Colonic mucosa (tissue), 4 donors: Measurements from ENCODE around the gene TEX14. TPM values are rescaled to one million over a fixed set of nuclear protein-coding genes. Genes with fewer than 3 reads are reported as not detected.

Experiments
- DNase-seq: peaks from one replicate; pipeline ENCODE4 v3.0.0-alpha.2; 2020
- H3K27ac ChIP-seq: fragments of 200-600 bp; one replicate; pipeline ENCODE4 v1.8.0; 2021
- H3K27me3 ChIP-seq: fragments of 200-600 bp; one replicate; pipeline ENCODE4 v1.8.0; 2021
- H3K36me3 ChIP-seq: fragments of 200-600 bp; one replicate; pipeline ENCODE4 v1.8.0; 2021
- H3K4me1 ChIP-seq: fragments of 200-600 bp; one replicate; pipeline ENCODE4 v1.8.0; 2021; ENCODE audit warnings: mild to moderate bottlenecking
- H3K4me3 ChIP-seq: fragments of 200-600 bp; one replicate; pipeline ENCODE4 v1.8.0; 2021
- H3K9ac ChIP-seq, 2 donors: one replicate each; pipeline ENCODE4 v1.7.0; 2013; ENCODE audit warnings: control low read depth in 2 of 2, low read depth in 2 of 2, low read length in 2 of 2
- H3K9me3 ChIP-seq: fragments of 200-600 bp; one replicate; pipeline ENCODE4 v1.8.0; 2021
- intact Hi-C: fragments of 100-400 bp; cut with DNase I; formaldehyde crosslinking; loops from one replicate; pipeline ENCODE4 v1.14.1; 2022
- total RNA-seq, 2 donors: library from RNA; stranded (reverse); fragmentation: NEBNext Ultra II Directional in 1 of 2; extraction: Animal tissue kit (Norgen Biotek cat#: 25700) in 1 of 2; gene quantifications; one replicate each; pipeline ENCODE4 v1.2.1, GENCODE V29; 2021
- TF ChIP-seq, protein P1 (sequence below): fragments of 200-600 bp; IDR thresholded peaks from one replicate; pipeline ENCODE4 v1.8.0; 2022; ENCODE audit warnings: antibody characterized with exemption, mild to moderate bottlenecking
- donor health status: healthy.
- donor health status: DM: no; HTN: no; CAD: no.
- donor health status: DM: no; HTN: no; CAD: no.

Gene TEX14
- total RNA-seq, 2 donors from 2014 or later: 0.10 TPM; not detected in 1

DNA sequence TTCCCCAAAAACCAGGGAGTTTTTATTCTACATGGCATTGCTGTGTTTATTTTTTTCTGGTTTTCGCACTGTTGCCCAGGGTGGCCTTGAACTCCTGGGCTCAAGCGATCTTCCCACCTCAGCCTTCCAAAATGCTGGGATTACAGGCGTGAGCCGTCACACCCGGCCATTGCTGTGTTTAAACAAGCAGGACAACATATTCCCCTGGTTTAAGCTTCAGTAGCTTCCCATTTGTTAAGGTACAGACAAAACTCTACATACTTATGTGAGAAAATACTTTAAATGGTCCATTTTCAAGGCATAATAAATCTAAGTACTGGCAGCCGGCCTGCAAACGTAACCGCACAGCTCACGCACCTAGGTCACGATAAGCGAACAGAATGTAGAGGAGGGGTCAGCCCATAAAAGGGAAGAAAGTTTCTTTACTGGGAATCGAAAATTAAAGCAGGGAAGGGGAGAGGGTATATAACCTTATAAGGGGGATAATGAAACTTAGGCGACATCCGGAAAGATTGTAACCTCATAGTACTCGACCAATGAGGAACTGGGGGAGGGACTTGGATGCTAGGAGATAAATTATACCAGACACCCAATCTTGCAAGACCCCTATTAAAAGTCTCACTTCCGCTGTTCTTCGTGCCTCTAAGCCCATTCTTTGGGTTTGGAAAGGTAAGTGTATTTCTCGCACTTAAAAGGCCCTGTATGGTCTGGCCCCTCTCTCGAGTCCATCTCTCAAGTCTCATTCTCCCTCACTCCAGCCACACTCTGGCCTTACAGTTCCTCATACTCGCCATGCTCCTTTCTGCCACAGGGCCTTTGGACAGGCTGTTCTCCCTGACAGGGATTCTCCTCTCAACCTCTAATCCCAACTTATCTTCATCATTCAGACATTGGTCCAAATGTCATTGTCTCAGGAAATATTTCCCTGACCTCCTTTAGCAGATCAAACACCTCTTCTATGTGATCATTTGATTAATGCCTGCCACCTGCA, 59.2 kb downstream of the TEX14 start:
- Histone ChIP-seq H3K36me3 (no peaks in the 10 kb centered on the region), H3K27ac (peak overlapping the region; percentile 65), H3K4me3 (peak overlapping the region; percentile 32), H3K9me3 (no peaks in the 10 kb centered on the region), H3K9ac (peak overlapping the region; percentile 43 to 61), H3K27me3 (no peaks in the 10 kb centered on the region), H3K4me1 (no peaks in the 10 kb centered on the region)
- DNase-seq: no peak
- TF ChIP-seq, protein P1, sequence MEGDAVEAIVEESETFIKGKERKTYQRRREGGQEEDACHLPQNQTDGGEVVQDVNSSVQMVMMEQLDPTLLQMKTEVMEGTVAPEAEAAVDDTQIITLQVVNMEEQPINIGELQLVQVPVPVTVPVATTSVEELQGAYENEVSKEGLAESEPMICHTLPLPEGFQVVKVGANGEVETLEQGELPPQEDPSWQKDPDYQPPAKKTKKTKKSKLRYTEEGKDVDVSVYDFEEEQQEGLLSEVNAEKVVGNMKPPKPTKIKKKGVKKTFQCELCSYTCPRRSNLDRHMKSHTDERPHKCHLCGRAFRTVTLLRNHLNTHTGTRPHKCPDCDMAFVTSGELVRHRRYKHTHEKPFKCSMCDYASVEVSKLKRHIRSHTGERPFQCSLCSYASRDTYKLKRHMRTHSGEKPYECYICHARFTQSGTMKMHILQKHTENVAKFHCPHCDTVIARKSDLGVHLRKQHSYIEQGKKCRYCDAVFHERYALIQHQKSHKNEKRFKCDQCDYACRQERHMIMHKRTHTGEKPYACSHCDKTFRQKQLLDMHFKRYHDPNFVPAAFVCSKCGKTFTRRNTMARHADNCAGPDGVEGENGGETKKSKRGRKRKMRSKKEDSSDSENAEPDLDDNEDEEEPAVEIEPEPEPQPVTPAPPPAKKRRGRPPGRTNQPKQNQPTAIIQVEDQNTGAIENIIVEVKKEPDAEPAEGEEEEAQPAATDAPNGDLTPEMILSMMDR: no peak
- intact Hi-C loops: loop anchor here (10.0 kb wide), 1 partner anchor 108 kb away; no protein-coding TSS in a partner anchor

DNA sequence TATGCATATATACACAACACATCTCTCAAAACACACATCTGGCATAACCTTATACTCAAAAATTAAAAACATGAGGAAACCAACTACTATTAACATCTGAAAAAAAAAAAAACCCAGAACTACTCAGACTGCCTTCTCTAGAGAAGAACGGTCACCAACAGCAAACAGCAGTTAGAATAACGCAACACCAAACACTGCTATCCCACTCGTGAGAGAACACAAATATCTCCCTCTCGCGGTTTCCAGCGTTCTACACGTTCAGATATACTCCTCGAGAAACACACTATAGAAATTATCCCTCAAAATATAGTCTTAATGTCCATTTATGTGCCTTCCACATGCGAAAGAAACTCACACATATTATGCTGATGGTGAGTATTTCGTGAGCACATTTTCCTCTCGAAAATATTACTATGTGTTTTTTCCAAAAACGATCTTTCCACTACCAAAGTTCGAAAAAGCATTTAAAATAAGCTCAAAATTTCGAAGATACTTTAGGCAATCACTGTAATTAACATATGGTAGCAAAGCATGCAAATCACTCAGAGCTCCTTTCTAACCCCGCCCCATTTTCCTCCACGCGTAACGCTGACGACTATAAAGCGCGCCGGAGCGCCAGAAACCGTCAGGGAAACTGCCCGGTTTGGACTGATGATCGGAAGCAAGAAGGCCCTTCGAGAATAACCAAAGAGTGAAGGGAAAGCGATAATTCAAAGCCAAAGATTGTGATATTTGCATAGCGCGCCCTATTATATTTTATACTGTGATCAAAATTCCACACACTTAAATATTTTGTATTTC, 60.1 kb downstream of the TEX14 start:
- TF ChIP-seq, protein P1: no peak
- Histone ChIP-seq H3K4me3 (peak overlapping the region; percentile 32), H3K9ac (peak overlapping the region; percentile 43 to 61), H3K4me1 (no peaks in the 10 kb centered on the region), H3K27ac (peak overlapping the region; percentile 65), H3K27me3 (no peaks in the 10 kb centered on the region), H3K9me3 (no peaks in the 10 kb centered on the region), H3K36me3 (no peaks in the 10 kb centered on the region)
- DNase-seq: peak; percentile 97
- intact Hi-C loops: loop anchor here (10.0 kb wide), 1 partner anchor 107 kb away; no protein-coding TSS in a partner anchor

DNA sequence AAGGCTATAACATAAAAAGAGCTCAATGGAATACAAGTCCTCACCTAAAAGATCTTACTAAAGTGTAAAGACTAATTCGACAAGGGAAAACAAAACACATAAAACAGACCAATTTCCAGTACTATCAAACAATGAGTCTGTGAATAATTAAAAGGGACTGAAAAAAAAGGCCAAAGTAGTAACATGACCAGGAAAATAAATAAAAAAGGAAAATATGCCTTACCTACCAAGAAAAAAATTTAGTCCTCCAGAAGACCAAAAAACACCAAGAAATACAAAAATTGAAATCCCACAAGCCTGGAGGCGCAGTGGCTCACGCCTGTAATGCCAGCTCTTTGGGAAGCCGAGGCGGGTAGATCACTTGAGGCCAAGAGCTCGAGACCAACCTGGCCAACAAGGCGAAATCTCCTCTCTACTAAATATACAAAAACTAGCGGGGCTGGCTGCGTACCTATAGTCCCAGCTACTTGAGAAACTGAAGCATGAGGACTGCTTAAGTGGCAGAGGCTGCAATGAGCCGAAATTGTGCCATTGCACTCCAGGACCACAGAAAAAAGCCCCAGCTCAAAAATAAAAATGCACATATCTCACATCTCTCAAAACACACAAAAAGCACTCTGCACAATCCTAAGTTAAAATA, 60.8 kb downstream of the TEX14 start:
- Histone ChIP-seq H3K9me3 (no peaks in the 10 kb centered on the region), H3K36me3 (no peaks in the 10 kb centered on the region), H3K4me3 (no peak overlapping the region), H3K4me1 (no peaks in the 10 kb centered on the region), H3K27ac (peak overlapping the region; percentile 65), H3K27me3 (no peaks in the 10 kb centered on the region), H3K9ac (peak overlapping the region in 1 of 2 donors; percentile 38)
- intact Hi-C loops: loop anchor here (10.0 kb wide), 1 partner anchor 106 kb away; no protein-coding TSS in a partner anchor
- DNase-seq: peak; percentile 26
- TF ChIP-seq, protein P1: no peak

DNA sequence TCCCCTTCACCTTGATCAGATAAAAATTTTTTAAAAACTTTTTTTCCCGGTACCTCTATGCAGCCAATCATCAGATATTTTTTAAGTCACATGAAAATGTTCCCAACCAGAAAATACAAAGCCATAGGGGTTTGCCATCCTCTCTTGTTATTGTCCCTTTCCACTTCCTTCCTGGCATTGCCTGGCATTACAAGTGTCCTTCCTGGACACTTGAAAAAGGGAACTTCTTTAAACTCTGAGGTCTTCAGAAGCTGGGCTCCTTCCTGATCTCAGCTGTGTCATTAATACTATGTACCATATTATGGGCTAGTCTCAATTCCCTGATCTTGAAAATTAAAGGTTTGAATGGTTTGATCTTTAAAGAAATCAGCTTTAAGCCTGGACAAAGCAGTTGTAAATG, 64.9 kb downstream of the TEX14 start:
- H3K9ac ChIP-seq: no peak overlapping the region
- H3K27ac ChIP-seq: no peak overlapping the region
- H3K36me3 ChIP-seq: no peaks in the 10 kb centered on the region
- H3K9me3 ChIP-seq: no peaks in the 10 kb centered on the region
- DNase-seq: no peak
- no peak overlapping the region for H3K4me3 ChIP-seq
- intact Hi-C loops: no loop called here
- TF ChIP-seq, protein P1: no peak
- no peaks in the 10 kb centered on the region for H3K27me3 ChIP-seq
- no peaks in the 10 kb centered on the region for H3K4me1 ChIP-seq

DNA sequence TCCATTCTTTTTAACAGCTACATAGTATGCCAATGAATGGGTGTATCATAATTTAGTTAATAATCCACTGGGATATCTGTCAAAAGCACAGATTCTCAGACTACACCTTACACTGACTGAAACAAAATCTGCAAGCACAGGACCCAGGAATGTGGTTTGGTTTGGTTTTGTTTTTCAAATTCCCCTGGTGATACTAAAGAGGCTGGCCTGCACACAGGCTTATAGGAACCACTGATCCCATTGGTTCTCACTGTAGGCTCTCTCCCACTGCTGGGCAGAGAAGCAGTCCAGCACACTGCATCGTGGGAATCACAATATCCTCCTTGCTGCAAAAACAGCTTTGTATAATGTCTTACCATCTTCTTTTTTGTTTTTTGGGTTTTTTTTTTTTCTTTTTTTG, 67.1 kb downstream of the TEX14 start:
- H3K4me3 ChIP-seq: no peak overlapping the region
- H3K27ac ChIP-seq: no peak overlapping the region
- H3K4me1 ChIP-seq: no peaks in the 10 kb centered on the region
- no peaks in the 10 kb centered on the region for H3K27me3 ChIP-seq
- H3K36me3 ChIP-seq: no peaks in the 10 kb centered on the region
- intact Hi-C loops: no loop called here
- DNase-seq: no peak
- TF ChIP-seq, protein P1: no peak
- no peak overlapping the region for H3K9ac ChIP-seq
- no peaks in the 10 kb centered on the region for H3K9me3 ChIP-seq
